ENCODE data around the gene CHN2. TPM values are rescaled to one million over a fixed set of nuclear protein-coding genes. Genes with fewer than 3 reads are reported as not detected.

CHN2 gene
- polyA plus RNA-seq, 1 donor from 2014 or later: 136 TPM

GRCh38 chr7:29352041-29352440, 157.5 kb downstream of the CHN2 start:
- Histone ChIP-seq H3K9me3 (ENCODE audit: low read length) (no peaks in the 10 kb centered on the region), H3K36me3 (ENCODE audit: insufficient read depth, low read length) (no peaks in the 10 kb centered on the region), H3F3A (ENCODE audit: insufficient read depth, low read length, poor library complexity, severe bottlenecking) (peaks cover 9% of the 10 kb centered on the region), H3K79me2 (replicated peaks; ENCODE audit: insufficient read depth, low read length) (peaks cover 12% of the 10 kb centered on the region), H3K9ac (ENCODE audit: low read length) (no peak overlapping the region), H3K27me3 (ENCODE audit: insufficient read depth, low read depth, low read length) (no peaks in the 10 kb centered on the region), H4K20me1 (ENCODE audit: insufficient read depth) (no peaks in the 10 kb centered on the region), H3K27ac (ENCODE audit: low read length) (no peak overlapping the region), H3K4me3 (ENCODE audit: low read length) (no peak overlapping the region), H3K9me2 (ENCODE audit: insufficient read depth, low read length) (no peaks in the 10 kb centered on the region), H3K4me2 (ENCODE audit: low read length) (no peak overlapping the region), H2AFZ (ENCODE audit: low read depth, low read length) (no peak overlapping the region)
- TF ChIP-seq SMC3 (conservative IDR thresholded peaks at IDR 0.05; ENCODE audit: poor library complexity) (no peak), MXI1 (conservative IDR thresholded peaks at IDR 0.05; ENCODE audit: poor library complexity, severe bottlenecking) (no peak), EP300 (conservative IDR thresholded peaks at IDR 0.05; ENCODE audit: poor library complexity, severe bottlenecking) (no peak), TAF1 (IDR thresholded peaks at IDR 0.05; ENCODE audit: low read depth) (no peak), CTCF (IDR thresholded peaks at IDR 0.05; ENCODE audit: poor library complexity, severe bottlenecking) (no peak), RAD21 (conservative IDR thresholded peaks at IDR 0.05) (no peak), EZH2 (IDR thresholded peaks at IDR 0.05; ENCODE audit: borderline replicate concordance, insufficient read depth, low read length, poor library complexity, severe bottlenecking) (no peak)

DNA sequence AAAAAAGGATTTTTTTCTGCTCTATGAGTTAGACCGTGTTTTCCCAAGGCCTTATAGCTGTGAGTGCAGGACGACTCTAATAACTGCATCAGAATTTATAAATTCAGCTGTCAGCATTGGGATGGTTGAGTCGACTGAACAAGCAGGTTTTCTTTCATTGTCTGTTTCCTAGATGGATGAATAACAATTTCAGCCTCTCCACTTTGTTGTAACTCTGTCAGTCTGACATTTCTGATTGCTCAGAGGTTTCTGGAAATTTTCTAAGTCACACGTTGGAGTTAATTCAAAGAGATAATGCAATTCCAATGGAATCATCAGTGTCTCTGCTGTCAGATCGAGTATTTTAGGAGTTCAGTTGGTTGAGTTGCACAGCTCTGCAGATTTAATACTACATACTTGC, 159.2 kb downstream of the CHN2 start:
- H3K9ac ChIP-seq (ENCODE audit: low read length): peak overlapping the region; percentile 26
- H2AFZ ChIP-seq (ENCODE audit: low read depth, low read length): no peak overlapping the region
- H3K4me2 ChIP-seq (ENCODE audit: low read length): no peak overlapping the region
- H3F3A ChIP-seq (ENCODE audit: insufficient read depth, low read length, poor library complexity, severe bottlenecking): peaks cover 9% of the 10 kb centered on the region
- no peaks in the 10 kb centered on the region for H3K27me3 ChIP-seq (ENCODE audit: insufficient read depth, low read depth, low read length)
- no peaks in the 10 kb centered on the region for H4K20me1 ChIP-seq (ENCODE audit: insufficient read depth)
- H3K9me2 ChIP-seq (ENCODE audit: insufficient read depth, low read length): no peaks in the 10 kb centered on the region
- no peaks in the 10 kb centered on the region for H3K36me3 ChIP-seq (ENCODE audit: insufficient read depth, low read length)
- H3K79me2 ChIP-seq (replicated peaks; ENCODE audit: insufficient read depth, low read length): peaks cover 12% of the 10 kb centered on the region
- TF ChIP-seq RAD21 (conservative IDR thresholded peaks at IDR 0.05): peak; percentile 18
- no peak for TF ChIP-seq CTCF (IDR thresholded peaks at IDR 0.05; ENCODE audit: poor library complexity, severe bottlenecking)
- no peak for TF ChIP-seq TAF1 (IDR thresholded peaks at IDR 0.05; ENCODE audit: low read depth)
- no peak for TF ChIP-seq EZH2 (IDR thresholded peaks at IDR 0.05; ENCODE audit: borderline replicate concordance, insufficient read depth, low read length, poor library complexity, severe bottlenecking)
- peak; percentile 75 for TF ChIP-seq POLR2AphosphoS5 (IDR thresholded peaks at IDR 0.05)
- TF ChIP-seq EP300 (conservative IDR thresholded peaks at IDR 0.05; ENCODE audit: poor library complexity, severe bottlenecking): peak; percentile 94
- no peak for TF ChIP-seq MXI1 (conservative IDR thresholded peaks at IDR 0.05; ENCODE audit: poor library complexity, severe bottlenecking)
- TF ChIP-seq, protein P1, sequence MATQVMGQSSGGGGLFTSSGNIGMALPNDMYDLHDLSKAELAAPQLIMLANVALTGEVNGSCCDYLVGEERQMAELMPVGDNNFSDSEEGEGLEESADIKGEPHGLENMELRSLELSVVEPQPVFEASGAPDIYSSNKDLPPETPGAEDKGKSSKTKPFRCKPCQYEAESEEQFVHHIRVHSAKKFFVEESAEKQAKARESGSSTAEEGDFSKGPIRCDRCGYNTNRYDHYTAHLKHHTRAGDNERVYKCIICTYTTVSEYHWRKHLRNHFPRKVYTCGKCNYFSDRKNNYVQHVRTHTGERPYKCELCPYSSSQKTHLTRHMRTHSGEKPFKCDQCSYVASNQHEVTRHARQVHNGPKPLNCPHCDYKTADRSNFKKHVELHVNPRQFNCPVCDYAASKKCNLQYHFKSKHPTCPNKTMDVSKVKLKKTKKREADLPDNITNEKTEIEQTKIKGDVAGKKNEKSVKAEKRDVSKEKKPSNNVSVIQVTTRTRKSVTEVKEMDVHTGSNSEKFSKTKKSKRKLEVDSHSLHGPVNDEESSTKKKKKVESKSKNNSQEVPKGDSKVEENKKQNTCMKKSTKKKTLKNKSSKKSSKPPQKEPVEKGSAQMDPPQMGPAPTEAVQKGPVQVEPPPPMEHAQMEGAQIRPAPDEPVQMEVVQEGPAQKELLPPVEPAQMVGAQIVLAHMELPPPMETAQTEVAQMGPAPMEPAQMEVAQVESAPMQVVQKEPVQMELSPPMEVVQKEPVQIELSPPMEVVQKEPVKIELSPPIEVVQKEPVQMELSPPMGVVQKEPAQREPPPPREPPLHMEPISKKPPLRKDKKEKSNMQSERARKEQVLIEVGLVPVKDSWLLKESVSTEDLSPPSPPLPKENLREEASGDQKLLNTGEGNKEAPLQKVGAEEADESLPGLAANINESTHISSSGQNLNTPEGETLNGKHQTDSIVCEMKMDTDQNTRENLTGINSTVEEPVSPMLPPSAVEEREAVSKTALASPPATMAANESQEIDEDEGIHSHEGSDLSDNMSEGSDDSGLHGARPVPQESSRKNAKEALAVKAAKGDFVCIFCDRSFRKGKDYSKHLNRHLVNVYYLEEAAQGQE (IDR thresholded peaks at IDR 0.05; ENCODE audit: borderline replicate concordance): peak; percentile 96
- peak; percentile 28 for TF ChIP-seq SMC3 (conservative IDR thresholded peaks at IDR 0.05; ENCODE audit: poor library complexity)
- H3K9me3 ChIP-seq (ENCODE audit: low read length): no peaks in the 10 kb centered on the region
- H3K4me3 ChIP-seq (ENCODE audit: low read length): peak overlapping the region; percentile 34
- H3K27ac ChIP-seq (ENCODE audit: low read length): peak overlapping the region; percentile 79
